ENCODE results near the gene CCDC71L.

- TF ChIP-seq POLR2AphosphoS5 (IDR thresholded peaks at IDR 0.05) (no peak), CTCF (IDR thresholded peaks at IDR 0.05) (no peak)
Observed at GRCh38 chr7:106655703-106656498, 5.1 kb downstream of the CCDC71L start.
